ENCODE results near the gene ACAP3. TPM values are rescaled to one million over a fixed set of nuclear protein-coding genes. Genes with fewer than 3 reads are reported as not detected.

Gene ACAP3, protein sequence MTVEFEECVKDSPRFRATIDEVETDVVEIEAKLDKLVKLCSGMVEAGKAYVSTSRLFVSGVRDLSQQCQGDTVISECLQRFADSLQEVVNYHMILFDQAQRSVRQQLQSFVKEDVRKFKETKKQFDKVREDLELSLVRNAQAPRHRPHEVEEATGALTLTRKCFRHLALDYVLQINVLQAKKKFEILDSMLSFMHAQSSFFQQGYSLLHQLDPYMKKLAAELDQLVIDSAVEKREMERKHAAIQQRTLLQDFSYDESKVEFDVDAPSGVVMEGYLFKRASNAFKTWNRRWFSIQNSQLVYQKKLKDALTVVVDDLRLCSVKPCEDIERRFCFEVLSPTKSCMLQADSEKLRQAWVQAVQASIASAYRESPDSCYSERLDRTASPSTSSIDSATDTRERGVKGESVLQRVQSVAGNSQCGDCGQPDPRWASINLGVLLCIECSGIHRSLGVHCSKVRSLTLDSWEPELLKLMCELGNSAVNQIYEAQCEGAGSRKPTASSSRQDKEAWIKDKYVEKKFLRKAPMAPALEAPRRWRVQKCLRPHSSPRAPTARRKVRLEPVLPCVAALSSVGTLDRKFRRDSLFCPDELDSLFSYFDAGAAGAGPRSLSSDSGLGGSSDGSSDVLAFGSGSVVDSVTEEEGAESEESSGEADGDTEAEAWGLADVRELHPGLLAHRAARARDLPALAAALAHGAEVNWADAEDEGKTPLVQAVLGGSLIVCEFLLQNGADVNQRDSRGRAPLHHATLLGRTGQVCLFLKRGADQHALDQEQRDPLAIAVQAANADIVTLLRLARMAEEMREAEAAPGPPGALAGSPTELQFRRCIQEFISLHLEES
- 11.4 to 20.0 TPM (median 18.2 TPM) in 5 replicates for total RNA-seq (2022; extraction: Qiagen RNA extraction; ENCODE audit: low read depth)

DNA sequence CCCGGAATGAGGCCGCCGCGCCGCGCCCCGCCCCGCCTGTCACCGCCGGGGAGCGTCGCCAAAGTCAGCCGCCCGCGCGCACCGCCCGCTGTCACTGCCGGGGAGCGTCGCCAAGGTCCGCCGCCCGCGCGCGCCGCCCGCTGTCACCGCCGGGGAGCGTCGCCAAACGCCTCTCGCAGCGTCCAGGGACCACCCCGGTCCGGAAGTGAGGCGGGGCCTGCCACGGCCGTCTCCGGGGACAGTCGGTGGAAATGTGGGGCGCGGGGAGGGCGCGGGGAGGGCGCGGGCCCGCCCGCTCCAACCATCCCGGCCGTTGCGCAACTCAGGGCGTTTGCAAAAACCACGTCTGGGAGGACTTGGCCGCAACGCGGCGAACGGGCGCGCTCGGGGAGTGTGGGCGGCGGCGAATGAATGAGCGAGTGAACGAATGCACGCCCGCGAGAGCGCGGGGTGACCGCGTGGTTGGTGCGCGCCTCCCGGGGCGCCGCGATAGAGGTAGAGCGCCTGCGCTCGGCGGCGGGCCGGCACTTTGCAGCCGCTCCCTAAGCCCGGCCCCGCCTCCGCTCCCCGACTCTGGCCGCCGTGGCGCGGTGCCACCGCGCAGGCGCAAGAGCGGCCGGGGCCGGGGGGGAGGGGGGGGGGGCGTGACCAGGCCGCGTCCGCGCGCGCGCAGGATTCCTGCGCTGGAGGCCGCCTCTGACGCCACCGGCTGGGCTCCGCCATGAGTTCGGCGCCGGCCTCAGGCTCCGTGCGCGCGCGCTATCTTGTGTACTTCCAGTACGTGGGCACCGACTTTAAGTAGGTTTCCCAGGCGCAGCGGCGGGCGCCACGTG is at the start of gene ACAP3, which contains the start of gene PUSL1:
Gene ACAP3, minus strand, starts transcription at position 8 of the 833 bp plus-strand sequence. CDS start 115 bp downstream, outside the sequence.
Gene PUSL1, plus strand, starts transcription at position 675 of the 833 bp plus-strand sequence. Its CDS starts 47 bp downstream, at position 722.

DNA sequence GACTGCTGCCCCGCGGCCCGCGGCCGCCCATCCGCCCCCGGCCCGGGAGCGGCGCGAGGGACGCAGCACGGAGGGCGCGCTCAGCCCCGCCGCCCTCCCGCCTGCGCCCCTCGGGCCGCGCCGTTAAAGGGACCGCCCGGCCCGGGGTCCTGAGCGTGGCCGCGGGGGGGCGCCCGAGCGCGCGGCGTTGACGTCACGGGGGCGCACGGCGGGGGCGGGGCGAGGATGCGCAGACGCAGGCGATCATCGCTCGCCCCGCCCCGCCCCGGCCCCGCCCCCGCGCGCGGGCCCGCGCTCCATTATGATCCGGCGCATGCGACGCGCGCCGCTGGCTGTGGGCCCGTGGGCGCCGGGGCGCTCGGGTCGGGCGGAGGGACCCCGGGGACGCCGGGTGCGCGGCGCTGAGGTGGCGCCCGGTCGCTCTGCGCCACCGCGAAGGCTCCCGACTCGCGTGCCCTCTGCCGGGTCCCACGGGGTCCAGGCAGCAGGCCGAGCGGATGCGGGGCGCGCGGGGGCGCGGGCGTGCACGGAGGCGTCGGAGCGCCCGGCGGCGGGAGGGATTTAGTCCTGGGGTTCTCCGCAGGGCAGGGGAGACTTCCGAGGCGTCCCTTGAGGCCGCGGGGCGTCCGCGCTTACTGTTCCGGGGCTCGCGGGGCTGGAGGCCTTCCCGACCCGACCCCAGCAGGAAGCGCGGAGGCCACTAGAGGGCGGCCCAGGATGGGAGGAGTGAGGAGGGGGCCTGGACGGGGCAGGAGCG is 41.7 kb upstream of the ACAP3 start, which contains the start of gene DVL1:
Gene DVL1, minus strand, starts transcription at position 163 of the 757 bp plus-strand sequence. CDS start 353 bp downstream, outside the sequence.

DNA sequence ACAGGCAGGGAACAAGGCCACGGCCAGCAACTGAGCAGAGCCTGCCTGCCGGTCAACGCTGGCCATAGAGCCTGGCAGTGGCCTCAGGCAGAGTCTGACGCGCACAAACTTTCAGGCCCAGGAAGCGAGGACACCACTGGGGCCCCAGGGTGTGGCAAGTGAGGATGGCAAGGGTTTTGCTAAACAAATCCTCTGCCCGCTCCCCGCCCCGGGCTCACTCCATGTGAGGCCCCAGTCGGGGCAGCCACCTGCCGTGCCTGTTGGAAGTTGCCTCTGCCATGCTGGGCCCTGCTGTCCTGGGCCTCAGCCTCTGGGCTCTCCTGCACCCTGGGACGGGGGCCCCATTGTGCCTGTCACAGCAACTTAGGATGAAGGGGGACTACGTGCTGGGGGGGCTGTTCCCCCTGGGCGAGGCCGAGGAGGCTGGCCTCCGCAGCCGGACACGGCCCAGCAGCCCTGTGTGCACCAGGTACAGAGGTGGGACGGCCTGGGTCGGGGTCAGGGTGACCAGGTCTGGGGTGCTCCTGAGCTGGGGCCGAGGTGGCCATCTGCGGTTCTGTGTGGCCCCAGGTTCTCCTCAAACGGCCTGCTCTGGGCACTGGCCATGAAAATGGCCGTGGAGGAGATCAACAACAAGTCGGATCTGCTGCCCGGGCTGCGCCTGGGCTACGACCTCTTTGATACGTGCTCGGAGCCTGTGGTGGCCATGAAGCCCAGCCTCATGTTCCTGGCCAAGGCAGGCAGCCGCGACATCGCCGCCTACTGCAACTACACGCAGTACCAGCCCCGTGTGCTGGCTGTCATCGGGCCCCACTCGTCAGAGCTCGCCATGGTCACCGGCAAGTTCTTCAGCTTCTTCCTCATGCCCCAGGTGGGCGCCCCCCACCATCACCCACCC is 23.6 kb upstream of the ACAP3 start, which contains the start of gene TAS1R3:
Gene TAS1R3, plus strand, starts transcription at position 213 of the 898 bp plus-strand sequence. Its CDS starts 66 bp downstream, at position 279.

DNA sequence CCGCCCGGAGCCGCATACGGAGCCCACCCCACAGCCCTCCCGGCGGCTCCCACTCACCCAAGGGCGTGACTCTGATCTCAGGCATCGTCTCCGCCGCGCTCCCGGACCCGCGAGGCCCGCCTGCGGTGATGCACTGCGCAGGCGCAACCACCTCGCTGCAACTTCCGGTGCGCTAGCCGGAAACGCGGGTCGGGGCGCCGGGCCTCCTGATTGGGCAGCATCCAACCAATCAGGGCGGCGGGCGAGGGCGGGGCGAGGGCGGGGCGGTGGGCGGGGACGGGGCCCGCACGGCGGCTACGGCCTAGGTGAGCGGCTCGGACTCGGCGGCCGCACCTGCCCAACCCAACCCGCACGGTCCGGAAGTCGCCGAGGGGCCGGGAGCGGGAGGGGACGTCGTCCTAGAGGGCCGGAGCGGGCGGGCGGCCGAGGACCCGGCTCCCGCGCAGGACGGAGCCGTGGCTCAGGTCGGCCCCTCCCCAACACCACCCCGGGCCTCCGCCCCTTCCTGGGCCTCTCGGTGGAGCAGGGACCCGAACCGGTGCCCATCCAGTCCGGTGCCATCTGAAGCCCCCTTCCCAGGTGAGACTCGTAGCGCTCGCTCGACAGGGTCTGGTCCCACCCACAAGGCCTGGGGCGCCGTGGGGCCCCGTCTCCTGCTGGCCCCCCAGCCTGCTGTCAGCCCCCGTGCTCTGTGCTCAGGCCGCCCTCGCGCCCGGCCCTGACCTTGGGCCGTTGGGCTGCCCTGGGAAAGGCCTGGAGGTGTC is 17.0 kb upstream of the ACAP3 start, which contains the start of the genes CPTP and INTS11:
Gene CPTP, plus strand, starts transcription at position 279 of the 764 bp plus-strand sequence. CDS start 2,109 bp downstream, outside the sequence.
Gene INTS11, minus strand, starts transcription at position 137 of the 764 bp plus-strand sequence. Its CDS starts 52 bp downstream, at position 85.

DNA sequence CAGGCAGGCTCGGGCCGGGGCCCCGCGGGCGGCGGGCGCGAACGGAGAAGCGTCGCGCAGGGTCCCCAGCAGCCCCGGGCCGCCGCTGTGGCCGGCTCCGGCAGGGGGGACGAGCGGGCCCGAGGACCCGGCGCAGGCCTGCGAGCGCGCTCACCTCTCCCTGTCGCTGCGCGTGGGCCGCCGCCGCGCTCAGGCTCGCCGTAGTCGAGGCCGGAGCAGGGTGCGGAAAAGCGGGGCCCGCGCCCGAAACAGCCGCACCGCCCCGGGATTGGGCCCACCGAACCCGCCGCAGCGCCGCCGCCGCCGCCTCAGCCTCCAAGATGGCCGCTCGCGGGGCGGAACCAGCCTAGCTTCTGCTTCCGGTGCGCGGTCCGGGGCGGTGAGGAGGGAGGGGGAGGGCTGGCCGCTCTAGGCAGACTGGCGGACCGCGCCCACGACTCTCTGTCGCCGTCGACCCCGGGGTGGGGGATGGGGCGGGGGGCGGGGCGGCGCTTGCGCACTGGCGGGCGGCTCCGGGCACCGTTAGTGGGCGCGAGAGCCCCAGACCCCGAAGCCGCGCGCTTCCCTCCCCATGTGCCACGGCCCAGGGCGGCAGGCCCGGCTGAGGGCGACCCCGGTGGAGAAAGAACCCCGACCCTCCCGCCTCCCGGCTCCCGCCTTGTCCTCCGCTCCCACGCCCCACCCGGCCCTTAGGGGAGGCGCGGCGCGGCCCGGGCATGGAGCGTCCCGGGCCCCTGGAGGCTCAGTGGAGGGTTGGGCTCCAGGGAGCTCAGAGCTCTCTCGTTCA is 34.0 kb downstream of the ACAP3 start, which contains the start of gene UBE2J2:
Gene UBE2J2, minus strand, starts transcription at position 343 of the 787 bp plus-strand sequence. CDS start 5,862 bp downstream, outside the sequence.

DNA sequence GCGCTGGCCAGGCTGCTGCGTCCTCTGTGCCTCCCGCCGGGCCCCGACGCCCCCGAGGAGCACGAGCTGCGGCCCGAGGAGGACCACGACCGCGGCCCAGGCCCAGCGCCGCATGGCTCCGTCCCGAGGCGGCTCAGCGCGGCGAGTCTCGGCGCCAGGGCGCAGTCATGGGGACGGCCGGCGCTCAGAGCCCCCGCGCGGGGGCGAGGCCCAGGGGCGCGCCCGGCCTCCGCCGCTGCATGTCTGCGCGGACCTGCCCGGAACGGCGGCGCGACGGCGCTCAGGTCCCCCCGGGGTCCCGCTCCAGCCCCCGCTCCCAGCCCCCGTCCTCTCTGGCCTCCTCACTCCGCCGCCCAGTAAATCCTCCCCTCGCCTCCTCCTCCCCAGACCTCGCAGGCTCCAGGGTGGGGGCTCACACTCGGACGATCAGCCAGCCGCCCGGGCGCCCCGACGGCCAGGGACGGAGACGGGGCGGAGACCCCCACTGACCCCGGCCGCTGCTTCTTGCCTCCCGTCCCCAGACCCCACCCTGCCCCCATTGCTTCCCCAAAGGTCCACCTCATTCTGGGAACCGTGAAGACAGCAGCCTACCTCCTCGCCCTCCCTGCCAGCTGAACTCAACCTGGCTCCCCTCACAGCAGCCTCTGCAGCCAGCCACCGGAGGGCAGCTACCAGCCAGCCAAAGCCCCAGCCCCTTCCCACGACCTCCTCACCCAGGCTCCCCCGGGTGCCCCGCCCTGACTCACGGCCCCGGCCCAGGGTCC is 61.0 kb downstream of the ACAP3 start, which contains the start of gene C1QTNF12:
Gene C1QTNF12, minus strand, starts transcription at position 146 of the 764 bp plus-strand sequence. Its CDS starts 32 bp downstream, at position 114.

Other genes with a start within 250 kb of the ACAP3 start
- gene RNF223, start 233.6 kb downstream of the ACAP3 start, total RNA-seq (2022; extraction: Qiagen RNA extraction; ENCODE audit: low read depth) = 0.18 to 0.30 TPM (median 0.30 TPM) in 5 replicates
- 9.8 to 16.1 TPM (median 14.6 TPM) in 5 replicates for gene C1orf159, start 191.8 kb downstream of the ACAP3 start, total RNA-seq (2022; extraction: Qiagen RNA extraction; ENCODE audit: low read depth)
- not detected in 5 replicates for gene TTLL10, start 134.1 kb downstream of the ACAP3 start, total RNA-seq (2022; extraction: Qiagen RNA extraction; ENCODE audit: low read depth)
- 0.08 TPM in 1 of 5 replicates, not detected in the others for gene TNFRSF18, start 101.3 kb downstream of the ACAP3 start, total RNA-seq (2022; extraction: Qiagen RNA extraction; ENCODE audit: low read depth)
- gene TNFRSF4, start 93.8 kb downstream of the ACAP3 start, total RNA-seq (2022; extraction: Qiagen RNA extraction; ENCODE audit: low read depth) = 0.07 to 0.23 TPM (median 0.13 TPM) in 4 of 5 replicates, not detected in the other
- gene SDF4, start 75.9 kb downstream of the ACAP3 start, total RNA-seq (2022; extraction: Qiagen RNA extraction; ENCODE audit: low read depth) = 104 to 136 TPM (median 131 TPM) in 5 replicates
- gene B3GALT6, start 75.7 kb downstream of the ACAP3 start, total RNA-seq (2022; extraction: Qiagen RNA extraction; ENCODE audit: low read depth) = 11.3 to 21.5 TPM (median 20.4 TPM) in 5 replicates
- 0.69 to 1.9 TPM (median 1.4 TPM) in 5 replicates for gene C1QTNF12, start 61.2 kb downstream of the ACAP3 start, total RNA-seq (2022; extraction: Qiagen RNA extraction; ENCODE audit: low read depth)
- 30.6 to 52.7 TPM (median 46.6 TPM) in 5 replicates for gene UBE2J2, start 34.1 kb downstream of the ACAP3 start, total RNA-seq (2022; extraction: Qiagen RNA extraction; ENCODE audit: low read depth)
- 0.58 to 1.3 TPM (median 1.2 TPM) in 5 replicates for gene SCNN1D, start 27.5 kb downstream of the ACAP3 start, total RNA-seq (2022; extraction: Qiagen RNA extraction; ENCODE audit: low read depth)
- 16.2 to 28.0 TPM (median 24.4 TPM) in 5 replicates for gene PUSL1, start 667 bp upstream of the ACAP3 start, total RNA-seq (2022; extraction: Qiagen RNA extraction; ENCODE audit: low read depth)
- 46.9 to 61.0 TPM (median 57.9 TPM) in 5 replicates for gene INTS11, start 16.7 kb upstream of the ACAP3 start, total RNA-seq (2022; extraction: Qiagen RNA extraction; ENCODE audit: low read depth)
- 14.1 to 21.7 TPM (median 20.3 TPM) in 5 replicates for gene CPTP, start 16.9 kb upstream of the ACAP3 start, total RNA-seq (2022; extraction: Qiagen RNA extraction; ENCODE audit: low read depth)
- 0.04 to 0.28 TPM (median 0.10 TPM) in 5 replicates for gene TAS1R3, start 23.4 kb upstream of the ACAP3 start, total RNA-seq (2022; extraction: Qiagen RNA extraction; ENCODE audit: low read depth)
- gene DVL1, start 41.5 kb upstream of the ACAP3 start, total RNA-seq (2022; extraction: Qiagen RNA extraction; ENCODE audit: low read depth) = 51.2 to 89.9 TPM (median 81.5 TPM) in 5 replicates
- gene MXRA8, start 50.6 kb upstream of the ACAP3 start, total RNA-seq (2022; extraction: Qiagen RNA extraction; ENCODE audit: low read depth) = 0.09 to 0.65 TPM (median 0.29 TPM) in 5 replicates
- 107 to 183 TPM (median 168 TPM) in 5 replicates for gene AURKAIP1, start 67.3 kb upstream of the ACAP3 start, total RNA-seq (2022; extraction: Qiagen RNA extraction; ENCODE audit: low read depth)
- 47.3 to 61.0 TPM (median 48.3 TPM) in 5 replicates for gene CCNL2, start 91.4 kb upstream of the ACAP3 start, total RNA-seq (2022; extraction: Qiagen RNA extraction; ENCODE audit: low read depth)
- gene MRPL20, start 99.4 kb upstream of the ACAP3 start, total RNA-seq (2022; extraction: Qiagen RNA extraction; ENCODE audit: low read depth) = 128 to 152 TPM (median 135 TPM) in 5 replicates
- gene ANKRD65, start 113.3 kb upstream of the ACAP3 start, total RNA-seq (2022; extraction: Qiagen RNA extraction; ENCODE audit: low read depth) = 0.08 to 0.10 TPM (median 0.09 TPM) in 3 of 5 replicates, not detected in the others
- gene VWA1, start 127.8 kb upstream of the ACAP3 start, total RNA-seq (2022; extraction: Qiagen RNA extraction; ENCODE audit: low read depth) = 4.8 to 15.8 TPM (median 14.9 TPM) in 5 replicates
- not detected in 5 replicates for gene ATAD3C, start 141.8 kb upstream of the ACAP3 start, total RNA-seq (2022; extraction: Qiagen RNA extraction; ENCODE audit: low read depth)
- 1.5 to 3.4 TPM (median 3.0 TPM) in 5 replicates for gene ATAD3B, start 163.8 kb upstream of the ACAP3 start, total RNA-seq (2022; extraction: Qiagen RNA extraction; ENCODE audit: low read depth)
- 32.6 to 40.2 TPM (median 37.8 TPM) in 5 replicates for gene ATAD3A, start 204.2 kb upstream of the ACAP3 start, total RNA-seq (2022; extraction: Qiagen RNA extraction; ENCODE audit: low read depth)
- gene TMEM240, start 232.7 kb upstream of the ACAP3 start, total RNA-seq (2022; extraction: Qiagen RNA extraction; ENCODE audit: low read depth) = 0.18 to 0.92 TPM (median 0.66 TPM) in 5 replicates